Endothelial cell of umbilical vein (primary cell): ENCODE data around the gene TMEM51.

ENCODE experiments used
- EZH2 ChIP-seq: IDR thresholded peaks from 2 replicates; pipeline ENCODE4 v1.6.1; 2012; ENCODE audit warnings: borderline replicate concordance, low read depth, mild to moderate bottlenecking, moderate library complexity, low read length, inconsistent platforms; ENCODE audit not compliant: severe bottlenecking
- JUN ChIP-seq: IDR thresholded peaks from 2 replicates; pipeline ENCODE4 v1.6.1; 2011; ENCODE audit warnings: borderline replicate concordance, low read depth; ENCODE audit not compliant: insufficient read length, insufficient read depth
- POLR2A ChIP-seq: IDR thresholded peaks from 2 replicates; pipeline ENCODE4 v1.6.1; 2012; ENCODE audit warnings: low read depth, mild to moderate bottlenecking, control low read depth, low read length
- TF ChIP-seq, protein P1 (sequence below), 2 donors: IDR thresholded peaks; 1 replicate in 1 of 2; 2 replicates in 1 of 2; pipeline ENCODE4 v1.5.1; 2011; ENCODE audit warnings: low read length in 2 of 2, mild to moderate bottlenecking in 2 of 2, moderate library complexity in 2 of 2, control low read depth in 1 of 2, inconsistent platforms in 1 of 2, low read depth in 1 of 2; ENCODE audit not compliant: insufficient read depth in 1 of 2; ENCODE audit errors: extremely low read depth in 1 of 2

DNA sequence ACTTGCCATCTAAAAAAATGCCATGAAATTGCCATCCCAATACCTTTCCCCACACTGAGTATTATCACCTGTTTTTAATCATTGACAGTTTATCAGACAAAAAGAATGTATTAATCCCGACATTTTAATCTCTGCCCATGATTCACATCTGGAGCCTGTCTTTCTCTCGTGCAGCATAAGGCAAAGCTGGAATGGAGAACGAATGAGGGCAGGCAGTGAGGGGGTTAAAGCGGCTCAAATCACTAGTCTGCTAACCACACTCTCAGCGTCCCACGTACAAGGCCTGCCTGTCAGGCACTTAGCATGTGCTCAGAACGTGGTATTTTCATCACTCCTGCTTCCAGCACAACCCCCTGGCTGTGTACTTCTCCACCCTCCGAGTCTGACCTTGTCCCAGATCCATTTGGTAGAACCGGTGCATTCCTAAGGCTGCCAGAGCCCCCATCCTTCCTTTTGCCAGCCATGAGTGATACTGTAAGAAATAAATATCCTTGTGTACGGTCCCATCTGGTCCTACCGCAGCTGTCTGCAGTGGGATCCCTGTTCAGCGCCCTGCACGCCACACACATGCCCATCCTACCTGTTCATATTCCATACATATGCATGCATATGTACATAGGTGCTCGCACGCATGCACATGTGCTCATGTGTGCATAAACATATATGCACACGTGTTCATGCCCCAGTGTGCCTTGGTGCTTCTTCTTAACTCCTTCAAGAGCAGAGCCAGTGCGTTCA is 58.8 kb downstream of the TMEM51 start:
- TF ChIP-seq EZH2 = no peak
- TF ChIP-seq, protein P1, sequence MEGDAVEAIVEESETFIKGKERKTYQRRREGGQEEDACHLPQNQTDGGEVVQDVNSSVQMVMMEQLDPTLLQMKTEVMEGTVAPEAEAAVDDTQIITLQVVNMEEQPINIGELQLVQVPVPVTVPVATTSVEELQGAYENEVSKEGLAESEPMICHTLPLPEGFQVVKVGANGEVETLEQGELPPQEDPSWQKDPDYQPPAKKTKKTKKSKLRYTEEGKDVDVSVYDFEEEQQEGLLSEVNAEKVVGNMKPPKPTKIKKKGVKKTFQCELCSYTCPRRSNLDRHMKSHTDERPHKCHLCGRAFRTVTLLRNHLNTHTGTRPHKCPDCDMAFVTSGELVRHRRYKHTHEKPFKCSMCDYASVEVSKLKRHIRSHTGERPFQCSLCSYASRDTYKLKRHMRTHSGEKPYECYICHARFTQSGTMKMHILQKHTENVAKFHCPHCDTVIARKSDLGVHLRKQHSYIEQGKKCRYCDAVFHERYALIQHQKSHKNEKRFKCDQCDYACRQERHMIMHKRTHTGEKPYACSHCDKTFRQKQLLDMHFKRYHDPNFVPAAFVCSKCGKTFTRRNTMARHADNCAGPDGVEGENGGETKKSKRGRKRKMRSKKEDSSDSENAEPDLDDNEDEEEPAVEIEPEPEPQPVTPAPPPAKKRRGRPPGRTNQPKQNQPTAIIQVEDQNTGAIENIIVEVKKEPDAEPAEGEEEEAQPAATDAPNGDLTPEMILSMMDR (IDR thresholded peaks at IDR 0.05; ENCODE audit: extremely low read depth in 1 of 2, insufficient read depth in 1 of 2, low read depth in 1 of 2, low read length in 2 of 2) = no peak
- TF ChIP-seq POLR2A = no peak
- TF ChIP-seq JUN = no peak
